ENCODE data around the gene PDIA6.
"Not testable (repeated sequence)": the region's sequence is repeated elsewhere in the genome, so short reads cannot be mapped to it uniquely, and the experiment has no call there.

- TF ChIP-seq CTCF (IDR thresholded peaks at IDR 0.05; ENCODE audit: low read depth, low read length, missing input control); FOXA1 (IDR thresholded peaks at IDR 0.05); TAF1 (conservative IDR thresholded peaks at IDR 0.05); MAX (IDR thresholded peaks at IDR 0.05); REST (IDR thresholded peaks at IDR 0.05); GABPA (IDR thresholded peaks at IDR 0.05 in 1 of 2, conservative IDR thresholded peaks at IDR 0.05 in 1 of 2); JUND (IDR thresholded peaks at IDR 0.05); YY1 (IDR thresholded peaks at IDR 0.05): not testable (repeated sequence)
These were observed 6.6 kb downstream of the PDIA6 start for GRCh38 chr2:10805990-10806389.
